ENCODE measurements around the gene BICC1. TPM values are rescaled to one million over a fixed set of nuclear protein-coding genes. Genes with fewer than 3 reads are reported as not detected.

Gene BICC1
- total and polyA plus RNA-seq, 2 donors (not counting 1 experiment from before 2014, with no cell fraction given) = 22.6 to 64.7 TPM

DNA sequence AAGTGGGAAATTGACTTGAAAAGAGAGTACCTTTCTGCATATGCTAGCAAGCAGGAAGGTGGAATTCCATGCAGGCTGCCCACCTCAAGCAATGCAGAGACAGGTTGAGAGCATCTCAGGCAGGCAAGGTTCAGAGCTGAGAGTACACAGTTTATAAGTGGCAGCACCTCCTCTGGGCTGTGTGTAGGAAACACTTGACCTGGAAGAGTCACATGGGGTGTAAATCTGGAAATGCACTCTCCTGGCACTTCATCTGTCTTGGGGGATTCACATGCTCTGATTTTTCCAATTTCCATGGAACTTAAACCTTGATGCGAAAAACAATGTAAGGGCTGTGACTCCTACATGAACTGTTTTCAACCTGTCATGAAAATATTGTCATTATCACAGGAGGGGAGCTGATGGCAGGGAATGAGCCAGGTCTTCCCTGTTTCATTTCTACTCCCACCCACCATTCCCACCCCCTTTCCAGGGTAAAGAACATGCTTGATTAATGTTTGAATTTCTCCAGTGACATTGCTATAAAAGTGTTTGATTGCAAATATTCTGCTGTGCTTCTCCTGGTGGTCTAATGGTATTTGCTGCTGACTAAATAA lies 328.3 kb downstream of the BICC1 start:
- Histone ChIP-seq H3K79me2 (ENCODE audit: control insufficient read depth, insufficient read depth, low read length) (no peaks in the 10 kb centered on the region), H4K20me1 (ENCODE audit: control insufficient read depth, extremely low read depth, insufficient read depth, low read length) (no peaks in the 10 kb centered on the region), H3K27ac (ENCODE audit: insufficient read depth, low read length) (no peak overlapping the region), H3K9me3 (ENCODE audit: control insufficient read depth, insufficient read depth, low read depth, low read length) (no peaks in the 10 kb centered on the region), H3K4me1 (ENCODE audit: control insufficient read depth, extremely low read depth, insufficient read depth, low read length) (no peaks in the 10 kb centered on the region), H3K4me3 (replicated peaks in 1 of 4; ENCODE audit: control extremely low read depth in 1 of 4, insufficient read depth in 1 of 4, low read depth in 3 of 4, low read length in 4 of 4) (no peak overlapping the region), H3K36me3 (ENCODE audit: control insufficient read depth, insufficient read depth, low read length) (no peaks in the 10 kb centered on the region), H3K9ac (ENCODE audit: insufficient read depth, low read length) (no peak overlapping the region), H2AFZ (ENCODE audit: low read length) (no peak overlapping the region), H3K27me3 (ENCODE audit: control insufficient read depth, insufficient read depth, low read length) (no peaks in the 10 kb centered on the region), H3K4me2 (ENCODE audit: extremely low read depth, insufficient read depth, low read length) (no peak overlapping the region)
- TF ChIP-seq EZH2 (IDR thresholded peaks at IDR 0.05; ENCODE audit: low read length, missing control alignments) = no peak
- DNase-seq (ENCODE audit: low read depth in 2 of 2) = no peak

GRCh38 chr10:58842860-58843376 lies 330.2 kb downstream of the BICC1 start:
- no peak overlapping the region for H3K27ac ChIP-seq (ENCODE audit: insufficient read depth, low read length)
- H3K9me3 ChIP-seq (ENCODE audit: control insufficient read depth, insufficient read depth, low read depth, low read length) = no peaks in the 10 kb centered on the region
- no peak overlapping the region for H3K4me3 ChIP-seq (replicated peaks in 1 of 4; ENCODE audit: control extremely low read depth in 1 of 4, insufficient read depth in 1 of 4, low read depth in 3 of 4, low read length in 4 of 4)
- H4K20me1 ChIP-seq (ENCODE audit: control insufficient read depth, extremely low read depth, insufficient read depth, low read length) = no peaks in the 10 kb centered on the region
- no peaks in the 10 kb centered on the region for H3K79me2 ChIP-seq (ENCODE audit: control insufficient read depth, insufficient read depth, low read length)
- no peaks in the 10 kb centered on the region for H3K36me3 ChIP-seq (ENCODE audit: control insufficient read depth, insufficient read depth, low read length)
- H3K27me3 ChIP-seq (ENCODE audit: control insufficient read depth, insufficient read depth, low read length) = no peaks in the 10 kb centered on the region
- no peaks in the 10 kb centered on the region for H3K4me1 ChIP-seq (ENCODE audit: control insufficient read depth, extremely low read depth, insufficient read depth, low read length)
- no peak for DNase-seq (ENCODE audit: low read depth in 2 of 2)
- no peak overlapping the region for H3K9ac ChIP-seq (ENCODE audit: insufficient read depth, low read length)
- no peak overlapping the region for H3K4me2 ChIP-seq (ENCODE audit: extremely low read depth, insufficient read depth, low read length)
- no peak for TF ChIP-seq EZH2 (IDR thresholded peaks at IDR 0.05; ENCODE audit: low read length, missing control alignments)
- TF ChIP-seq, protein P1, sequence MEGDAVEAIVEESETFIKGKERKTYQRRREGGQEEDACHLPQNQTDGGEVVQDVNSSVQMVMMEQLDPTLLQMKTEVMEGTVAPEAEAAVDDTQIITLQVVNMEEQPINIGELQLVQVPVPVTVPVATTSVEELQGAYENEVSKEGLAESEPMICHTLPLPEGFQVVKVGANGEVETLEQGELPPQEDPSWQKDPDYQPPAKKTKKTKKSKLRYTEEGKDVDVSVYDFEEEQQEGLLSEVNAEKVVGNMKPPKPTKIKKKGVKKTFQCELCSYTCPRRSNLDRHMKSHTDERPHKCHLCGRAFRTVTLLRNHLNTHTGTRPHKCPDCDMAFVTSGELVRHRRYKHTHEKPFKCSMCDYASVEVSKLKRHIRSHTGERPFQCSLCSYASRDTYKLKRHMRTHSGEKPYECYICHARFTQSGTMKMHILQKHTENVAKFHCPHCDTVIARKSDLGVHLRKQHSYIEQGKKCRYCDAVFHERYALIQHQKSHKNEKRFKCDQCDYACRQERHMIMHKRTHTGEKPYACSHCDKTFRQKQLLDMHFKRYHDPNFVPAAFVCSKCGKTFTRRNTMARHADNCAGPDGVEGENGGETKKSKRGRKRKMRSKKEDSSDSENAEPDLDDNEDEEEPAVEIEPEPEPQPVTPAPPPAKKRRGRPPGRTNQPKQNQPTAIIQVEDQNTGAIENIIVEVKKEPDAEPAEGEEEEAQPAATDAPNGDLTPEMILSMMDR (conservative IDR thresholded peaks at IDR 0.05 in 1 of 2, IDR thresholded peaks at IDR 0.05 in 1 of 2; ENCODE audit: low read depth in 1 of 2, low read length in 2 of 2) = no peak
- H2AFZ ChIP-seq (ENCODE audit: low read length) = no peak overlapping the region

GRCh38 chr10:58843760-58844159 lies 331.1 kb downstream of the BICC1 start:
- Histone ChIP-seq H3K4me3 (replicated peaks in 1 of 4; ENCODE audit: control extremely low read depth in 1 of 4, insufficient read depth in 1 of 4, low read depth in 3 of 4, low read length in 4 of 4) (no peak overlapping the region), H3K4me2 (ENCODE audit: extremely low read depth, insufficient read depth, low read length) (no peak overlapping the region), H4K20me1 (ENCODE audit: control insufficient read depth, extremely low read depth, insufficient read depth, low read length) (no peaks in the 10 kb centered on the region), H3K27ac (ENCODE audit: insufficient read depth, low read length) (no peak overlapping the region), H3K9me3 (ENCODE audit: control insufficient read depth, insufficient read depth, low read depth, low read length) (no peaks in the 10 kb centered on the region), H2AFZ (ENCODE audit: low read length) (no peak overlapping the region), H3K27me3 (ENCODE audit: control insufficient read depth, insufficient read depth, low read length) (no peaks in the 10 kb centered on the region), H3K79me2 (ENCODE audit: control insufficient read depth, insufficient read depth, low read length) (no peaks in the 10 kb centered on the region), H3K36me3 (ENCODE audit: control insufficient read depth, insufficient read depth, low read length) (no peaks in the 10 kb centered on the region), H3K9ac (ENCODE audit: insufficient read depth, low read length) (no peak overlapping the region), H3K4me1 (ENCODE audit: control insufficient read depth, extremely low read depth, insufficient read depth, low read length) (no peaks in the 10 kb centered on the region)
- DNase-seq (ENCODE audit: low read depth in 2 of 2) = no peak
- TF ChIP-seq EZH2 (IDR thresholded peaks at IDR 0.05; ENCODE audit: low read length, missing control alignments) = no peak
- TF ChIP-seq, protein P1 (conservative IDR thresholded peaks at IDR 0.05 in 1 of 2, IDR thresholded peaks at IDR 0.05 in 1 of 2; ENCODE audit: low read depth in 1 of 2, low read length in 2 of 2) = no peak
